ENCODE results near the gene ACIN1.

DNA sequence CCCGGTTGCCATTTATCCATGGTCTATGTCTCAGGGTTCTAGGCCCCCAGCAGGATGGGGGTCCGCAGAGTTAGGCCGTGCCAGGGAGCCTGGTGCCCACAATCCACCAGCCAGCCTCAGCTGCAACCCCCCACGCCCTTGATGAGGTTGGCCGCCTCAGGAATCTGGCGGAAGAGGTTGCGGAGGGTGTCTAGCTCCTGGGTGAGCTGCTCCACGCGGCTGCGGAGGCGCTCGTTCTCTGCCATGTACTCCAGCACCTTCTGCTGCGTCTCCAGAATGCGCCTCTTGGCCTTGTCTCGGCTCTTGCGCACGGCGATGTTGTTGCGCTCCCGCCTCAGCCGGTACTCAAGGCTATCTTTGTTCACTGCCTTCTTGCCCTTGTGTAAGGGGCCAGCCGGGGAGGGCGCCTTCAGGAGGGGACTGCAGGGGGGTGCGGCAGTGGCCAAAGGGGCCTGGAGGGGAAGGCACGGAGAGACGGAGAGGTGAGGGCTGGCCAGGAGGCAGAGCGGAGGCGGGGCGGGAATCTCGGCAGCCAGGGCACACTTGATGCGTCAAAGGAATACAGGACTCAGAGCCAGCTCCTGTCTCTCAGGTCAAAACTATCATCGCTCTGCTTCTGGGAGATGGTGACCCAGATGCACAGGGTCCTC lies 22.6 kb upstream of the ACIN1 start:
- TF ChIP-seq EP300 (IDR thresholded peaks at IDR 0.05; ENCODE audit: borderline replicate concordance): no peak
- no peak for TF ChIP-seq CEBPB (IDR thresholded peaks at IDR 0.05)
- no peak for TF ChIP-seq YY1 (IDR thresholded peaks at IDR 0.05; ENCODE audit: low read depth)
- no peak for TF ChIP-seq TEAD4 (IDR thresholded peaks at IDR 0.05)
- TF ChIP-seq, protein P1, sequence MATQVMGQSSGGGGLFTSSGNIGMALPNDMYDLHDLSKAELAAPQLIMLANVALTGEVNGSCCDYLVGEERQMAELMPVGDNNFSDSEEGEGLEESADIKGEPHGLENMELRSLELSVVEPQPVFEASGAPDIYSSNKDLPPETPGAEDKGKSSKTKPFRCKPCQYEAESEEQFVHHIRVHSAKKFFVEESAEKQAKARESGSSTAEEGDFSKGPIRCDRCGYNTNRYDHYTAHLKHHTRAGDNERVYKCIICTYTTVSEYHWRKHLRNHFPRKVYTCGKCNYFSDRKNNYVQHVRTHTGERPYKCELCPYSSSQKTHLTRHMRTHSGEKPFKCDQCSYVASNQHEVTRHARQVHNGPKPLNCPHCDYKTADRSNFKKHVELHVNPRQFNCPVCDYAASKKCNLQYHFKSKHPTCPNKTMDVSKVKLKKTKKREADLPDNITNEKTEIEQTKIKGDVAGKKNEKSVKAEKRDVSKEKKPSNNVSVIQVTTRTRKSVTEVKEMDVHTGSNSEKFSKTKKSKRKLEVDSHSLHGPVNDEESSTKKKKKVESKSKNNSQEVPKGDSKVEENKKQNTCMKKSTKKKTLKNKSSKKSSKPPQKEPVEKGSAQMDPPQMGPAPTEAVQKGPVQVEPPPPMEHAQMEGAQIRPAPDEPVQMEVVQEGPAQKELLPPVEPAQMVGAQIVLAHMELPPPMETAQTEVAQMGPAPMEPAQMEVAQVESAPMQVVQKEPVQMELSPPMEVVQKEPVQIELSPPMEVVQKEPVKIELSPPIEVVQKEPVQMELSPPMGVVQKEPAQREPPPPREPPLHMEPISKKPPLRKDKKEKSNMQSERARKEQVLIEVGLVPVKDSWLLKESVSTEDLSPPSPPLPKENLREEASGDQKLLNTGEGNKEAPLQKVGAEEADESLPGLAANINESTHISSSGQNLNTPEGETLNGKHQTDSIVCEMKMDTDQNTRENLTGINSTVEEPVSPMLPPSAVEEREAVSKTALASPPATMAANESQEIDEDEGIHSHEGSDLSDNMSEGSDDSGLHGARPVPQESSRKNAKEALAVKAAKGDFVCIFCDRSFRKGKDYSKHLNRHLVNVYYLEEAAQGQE (IDR thresholded peaks at IDR 0.05; ENCODE audit: low read depth): no peak
- no peak for TF ChIP-seq TAF1 (IDR thresholded peaks at IDR 0.05; ENCODE audit: low read depth)
- no peak for TF ChIP-seq RAD21 (IDR thresholded peaks at IDR 0.05; ENCODE audit: low read depth)
- TF ChIP-seq TCF12 (IDR thresholded peaks at IDR 0.05; ENCODE audit: low read depth): no peak
- TF ChIP-seq, protein P2, sequence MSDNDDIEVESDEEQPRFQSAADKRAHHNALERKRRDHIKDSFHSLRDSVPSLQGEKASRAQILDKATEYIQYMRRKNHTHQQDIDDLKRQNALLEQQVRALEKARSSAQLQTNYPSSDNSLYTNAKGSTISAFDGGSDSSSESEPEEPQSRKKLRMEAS (IDR thresholded peaks at IDR 0.05): no peak

Data from Ishikawa (cell line).